Smooth muscle cell of the coronary artery (primary cell): ENCODE measurements around the gene PDE11A. TPM values are rescaled to one million over a fixed set of nuclear protein-coding genes. Genes with fewer than 3 reads are reported as not detected.

Source experiments
- total RNA-seq: library from RNA; depleted of rRNA; stranded (reverse); fragments of >200 nt; gene quantifications from 2 replicates; pipeline ENCODE4 v1.2.3, GENCODE V29; 2014; ENCODE audit warnings: low replicate concordance

Gene PDE11A
- not detected in 2 replicates for total RNA-seq

DNA sequence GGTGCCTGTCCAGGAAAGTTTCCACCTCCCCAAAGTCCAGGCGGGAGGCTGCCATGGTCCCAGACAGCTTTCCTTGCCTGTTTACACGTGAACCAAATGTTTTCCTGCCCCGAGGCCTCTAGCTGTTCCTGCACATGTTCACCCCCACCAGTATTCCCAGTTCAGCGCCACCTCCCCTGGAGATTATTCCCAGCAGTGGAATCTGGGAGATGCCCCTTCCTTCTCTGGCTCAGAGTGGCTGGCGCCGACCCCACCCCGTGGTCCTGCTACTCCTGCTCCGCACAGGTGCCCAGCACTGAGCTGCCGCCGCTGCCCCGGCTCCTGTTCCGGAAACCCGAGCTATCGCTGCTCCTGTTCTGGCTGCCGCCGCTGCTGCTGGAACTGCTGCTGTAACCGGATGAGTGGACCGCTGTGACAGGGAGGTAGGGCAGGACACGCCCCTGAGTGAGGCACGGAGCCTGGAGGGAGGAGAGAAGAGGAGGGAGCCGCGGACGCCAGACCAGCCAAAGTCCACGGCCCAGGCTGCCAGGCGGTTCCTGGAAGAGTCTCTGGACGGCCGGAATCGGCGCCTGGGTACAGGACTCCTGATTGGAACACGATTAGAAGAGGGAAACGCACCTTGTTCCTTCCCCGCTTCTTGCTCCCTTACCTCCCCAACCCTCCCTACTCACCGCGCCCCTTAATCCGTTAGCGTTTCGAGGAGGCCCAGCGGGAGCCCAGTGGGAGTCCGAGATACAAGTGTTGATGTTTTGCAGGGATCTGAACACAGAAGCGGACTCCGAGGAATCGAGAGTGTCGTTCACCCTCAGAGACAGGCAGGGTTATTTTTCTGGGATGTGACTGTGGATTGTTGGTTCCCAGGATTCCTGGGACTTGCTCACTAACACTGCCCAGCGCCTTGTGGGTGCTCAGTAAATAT lies at the start of gene PDE11A:
Gene PDE11A, minus strand, starts transcription at position 395 of the 919 bp plus-strand sequence. Its CDS starts 340 bp downstream, at position 55.

DNA sequence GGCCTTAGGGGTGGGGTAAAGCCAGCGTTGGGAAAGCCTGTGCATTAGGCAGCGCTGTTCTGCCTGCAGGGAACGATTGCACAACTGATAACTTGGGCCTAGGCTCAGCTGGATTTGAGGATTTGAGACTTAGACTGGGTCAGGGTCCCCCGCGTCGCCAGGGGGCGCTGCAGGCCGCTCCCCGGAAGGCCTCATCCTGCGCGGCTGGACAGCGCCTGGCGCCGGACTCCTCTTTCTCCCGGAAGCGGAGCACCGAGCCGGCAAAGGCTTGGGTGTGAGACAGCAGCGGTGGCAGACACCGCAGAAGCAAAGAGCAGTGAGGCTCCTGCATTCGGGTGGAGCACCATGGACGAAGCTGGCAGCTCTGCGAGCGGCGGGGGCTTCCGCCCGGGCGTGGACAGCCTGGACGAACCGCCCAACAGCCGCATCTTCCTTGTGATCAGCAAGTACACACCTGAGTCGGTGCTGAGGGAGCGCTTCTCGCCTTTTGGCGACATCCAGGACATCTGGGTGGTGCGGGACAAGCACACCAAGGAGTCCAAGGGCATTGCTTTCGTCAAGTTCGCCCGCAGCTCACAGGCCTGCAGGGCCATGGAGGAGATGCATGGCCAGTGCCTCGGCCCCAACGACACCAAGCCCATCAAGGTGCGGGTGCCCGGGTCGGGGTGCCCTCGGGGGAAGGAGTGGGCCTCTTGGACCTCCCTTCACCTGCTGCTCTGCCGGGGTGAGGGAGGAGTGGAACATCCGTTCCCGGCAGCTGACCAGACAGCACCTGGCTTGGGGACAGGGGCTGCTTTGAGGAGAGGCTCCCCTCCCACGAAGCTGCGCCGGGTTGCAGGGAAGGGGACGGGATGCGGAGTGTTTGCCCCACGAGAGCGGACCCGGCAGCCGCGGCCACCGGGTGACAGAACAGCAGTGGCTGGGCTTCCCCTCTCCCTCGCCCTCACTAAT lies 39.9 kb upstream of the PDE11A start, which contains the start of gene RBM45:
Gene RBM45, plus strand, starts transcription at position 236 of the 951 bp plus-strand sequence. Its CDS starts 110 bp downstream, at position 346.

Other genes starting within 250 kb of the PDE11A start
- gene RBM45, start 39.7 kb upstream of the PDE11A start, total RNA-seq, result 16.5 and 20.0 TPM in 2 replicates
- 0.47 and 0.98 TPM in 2 replicates for gene OSBPL6, start 121.7 kb upstream of the PDE11A start, total RNA-seq